GM18520 (cell line): Measurements from ENCODE around the gene CEP43.
A peak's percentile ranks its signal among the peaks of the same experiment; 100 is the strongest.

Experiments used
- ATAC-seq: cut with Tn5 transposase; IDR thresholded peaks from one replicate; pipeline ENCODE4 v1.9.1; 2021; ENCODE audit not compliant: unreplicated experiment

The CEP43 gene

DNA sequence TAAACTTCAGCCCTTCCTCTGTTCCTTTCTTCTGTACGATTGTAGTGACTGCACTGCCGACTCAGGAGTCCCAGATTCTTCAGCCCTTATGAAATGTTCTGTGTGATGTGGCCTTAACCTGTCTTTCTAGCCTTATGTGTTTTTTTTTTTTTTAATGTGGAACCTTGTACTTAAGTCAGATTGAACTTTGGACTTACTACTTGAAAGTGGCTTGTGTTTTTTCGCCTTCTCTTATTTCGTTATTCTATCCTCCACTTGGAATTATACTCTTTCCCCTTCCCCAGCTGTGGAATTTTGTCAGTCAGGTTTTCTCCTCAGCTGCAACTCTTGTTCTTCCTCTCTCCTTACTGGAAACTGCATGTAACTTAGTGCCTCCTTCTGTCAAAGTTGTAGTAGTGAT, 8.8 kb downstream of the CEP43 start:
- ATAC-seq, result no peak

DNA sequence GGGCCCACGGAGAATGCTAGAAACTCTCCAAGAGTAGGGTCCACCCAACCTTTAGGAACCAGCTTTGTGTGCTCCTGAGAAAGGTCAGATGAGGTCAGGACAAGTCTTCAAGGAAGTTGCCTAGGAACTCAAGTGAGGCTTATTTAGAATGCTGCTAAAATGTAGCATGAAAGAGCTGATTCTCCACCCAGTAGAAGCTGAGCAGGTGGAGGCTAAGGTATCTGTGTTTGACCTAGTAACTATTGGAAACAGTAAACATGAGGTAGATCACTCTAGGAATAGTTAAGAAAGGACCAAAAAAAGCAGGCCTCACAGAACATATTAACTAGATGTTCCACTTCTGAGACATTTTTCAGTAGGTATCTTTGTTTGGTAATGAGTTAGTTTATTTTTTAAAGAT, 13.9 kb downstream of the CEP43 start:
- ATAC-seq, result no peak

DNA sequence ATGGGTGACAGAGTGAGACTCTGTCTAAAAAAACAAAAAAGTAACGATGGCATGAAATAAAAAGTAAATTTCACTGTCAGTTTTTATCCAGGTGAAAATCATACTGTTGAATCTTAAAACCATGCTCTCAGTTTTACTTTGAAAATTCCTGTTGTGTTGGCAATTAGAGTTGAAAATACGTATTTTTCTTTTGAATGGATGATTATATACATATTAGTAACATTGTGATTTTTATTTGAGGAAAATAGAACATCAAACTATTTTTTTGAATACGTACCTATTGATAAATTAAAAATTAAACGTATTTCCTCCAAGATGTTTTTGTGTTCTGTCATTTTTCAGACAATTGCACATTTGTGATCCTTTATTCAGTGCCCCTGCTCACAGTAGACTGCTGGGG, 14.7 kb downstream of the CEP43 start:
- ATAC-seq, result no peak

DNA sequence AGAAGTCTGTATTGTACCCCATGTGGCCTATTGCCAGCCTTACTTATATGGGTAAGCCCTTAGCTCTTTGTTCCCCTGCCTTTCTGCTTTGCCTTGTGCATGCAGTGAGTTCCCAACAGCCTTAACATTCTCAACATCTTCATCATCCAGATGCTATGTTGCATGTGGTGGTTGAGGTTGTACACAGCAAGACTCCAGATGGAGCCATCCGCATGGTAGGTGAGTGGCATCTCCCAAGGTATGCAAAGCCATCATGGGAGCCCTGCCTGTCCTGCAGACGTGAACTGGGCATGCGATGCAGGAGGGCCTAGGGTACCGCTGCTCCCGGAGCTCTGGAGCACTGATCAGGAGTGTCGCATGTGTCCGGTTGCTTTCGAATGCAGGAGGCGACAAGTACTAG, 16.1 kb downstream of the CEP43 start:
- ATAC-seq, result no peak

DNA sequence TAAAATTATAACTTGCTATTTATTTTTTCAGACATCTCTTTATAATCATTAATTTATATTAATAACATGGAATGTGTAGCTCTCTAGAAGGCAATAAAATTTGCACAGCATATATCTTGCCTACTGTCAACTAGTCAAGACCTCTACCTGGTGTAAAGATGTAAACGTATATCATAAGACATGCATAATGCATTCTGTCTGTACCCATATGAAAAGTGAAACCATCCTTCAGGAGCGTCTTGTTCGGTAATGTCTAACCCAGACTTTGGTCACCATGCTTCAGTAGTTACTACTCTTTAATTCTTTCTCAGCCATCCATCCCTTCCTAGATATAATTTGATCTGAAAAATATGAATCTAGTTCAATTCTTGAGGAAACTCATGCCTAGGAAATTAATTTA, 21.0 kb downstream of the CEP43 start:
- peak; percentile 81 for ATAC-seq

DNA sequence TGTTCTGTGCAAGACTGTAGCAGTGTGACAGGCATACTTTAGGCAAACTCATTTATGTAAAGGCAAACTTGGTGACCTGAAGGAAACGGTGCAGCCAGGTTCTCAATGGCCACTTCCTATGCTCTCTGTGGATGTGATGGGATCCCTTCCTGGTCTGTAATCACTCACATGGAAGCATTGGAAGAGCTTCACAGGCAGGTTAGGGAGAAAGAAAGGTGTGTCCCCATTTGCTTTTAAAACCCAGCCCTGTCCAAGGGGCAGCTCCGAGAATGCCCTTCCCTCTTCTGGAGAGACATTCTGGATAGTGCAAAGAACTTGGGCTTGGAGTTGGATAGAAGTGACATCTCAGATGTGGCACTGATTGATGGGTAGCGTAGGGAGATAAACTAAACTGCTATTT, 28.1 kb downstream of the CEP43 start:
- ATAC-seq, result no peak

DNA sequence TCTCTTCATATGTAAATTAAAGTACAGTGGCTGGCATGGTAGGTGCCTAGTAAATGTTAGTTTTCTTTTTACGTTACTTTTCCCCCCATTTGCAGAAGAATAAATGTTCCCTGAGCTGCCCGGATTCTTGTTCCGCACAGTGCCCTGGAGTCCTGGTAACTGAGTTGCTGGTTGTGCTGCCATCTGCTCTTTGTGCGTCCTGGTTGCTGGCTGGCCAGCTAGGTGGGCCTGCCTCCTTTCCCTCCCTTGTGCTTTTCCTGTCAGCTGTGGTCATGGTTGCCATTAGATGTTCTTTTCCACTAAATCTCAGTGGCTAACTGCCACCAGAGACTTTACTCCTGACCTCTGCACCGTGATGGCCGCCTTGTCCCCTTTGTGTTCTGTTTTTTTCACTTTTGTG, 28.6 kb downstream of the CEP43 start:
- no peak for ATAC-seq

DNA sequence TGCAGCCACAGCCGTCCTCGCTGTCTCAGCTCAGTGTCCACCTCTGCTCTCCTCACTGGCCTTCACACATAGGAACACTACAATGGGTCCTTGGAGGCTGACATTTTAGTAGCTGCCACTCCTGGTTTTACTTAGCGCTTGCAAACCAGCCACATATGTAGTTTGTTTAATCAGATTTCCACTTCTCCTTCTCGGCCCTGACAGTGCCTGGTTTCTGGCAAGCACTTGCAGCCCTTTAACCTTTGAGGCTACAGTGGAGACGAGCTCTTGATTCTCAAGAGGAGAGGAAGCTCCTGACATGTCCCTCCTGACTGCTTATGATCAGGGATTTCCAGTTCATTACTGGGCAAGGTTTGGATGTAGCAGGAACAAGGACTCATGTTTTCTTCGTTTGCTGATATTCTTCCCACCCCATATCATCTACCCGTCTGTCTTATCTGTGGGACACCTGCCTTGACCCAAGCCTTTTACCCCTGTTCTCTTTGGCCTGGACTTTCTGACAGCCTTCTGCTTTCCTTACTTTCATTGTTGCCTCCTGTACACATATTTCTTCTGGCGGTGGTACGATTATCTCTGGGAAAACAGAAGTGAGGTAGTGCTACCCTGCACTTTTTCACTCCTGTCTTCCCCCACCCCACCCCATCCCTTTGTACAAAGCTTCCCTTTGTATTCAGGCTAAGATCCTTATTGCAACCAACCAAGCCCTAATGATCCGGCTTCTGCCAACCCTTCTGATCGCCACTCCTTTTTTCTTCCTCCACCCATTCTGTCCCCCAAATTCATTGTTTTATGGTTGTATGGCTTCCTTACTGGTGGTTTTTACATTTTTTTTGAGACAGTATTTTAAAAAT, 31.2 kb downstream of the CEP43 start:
- no peak for ATAC-seq

DNA sequence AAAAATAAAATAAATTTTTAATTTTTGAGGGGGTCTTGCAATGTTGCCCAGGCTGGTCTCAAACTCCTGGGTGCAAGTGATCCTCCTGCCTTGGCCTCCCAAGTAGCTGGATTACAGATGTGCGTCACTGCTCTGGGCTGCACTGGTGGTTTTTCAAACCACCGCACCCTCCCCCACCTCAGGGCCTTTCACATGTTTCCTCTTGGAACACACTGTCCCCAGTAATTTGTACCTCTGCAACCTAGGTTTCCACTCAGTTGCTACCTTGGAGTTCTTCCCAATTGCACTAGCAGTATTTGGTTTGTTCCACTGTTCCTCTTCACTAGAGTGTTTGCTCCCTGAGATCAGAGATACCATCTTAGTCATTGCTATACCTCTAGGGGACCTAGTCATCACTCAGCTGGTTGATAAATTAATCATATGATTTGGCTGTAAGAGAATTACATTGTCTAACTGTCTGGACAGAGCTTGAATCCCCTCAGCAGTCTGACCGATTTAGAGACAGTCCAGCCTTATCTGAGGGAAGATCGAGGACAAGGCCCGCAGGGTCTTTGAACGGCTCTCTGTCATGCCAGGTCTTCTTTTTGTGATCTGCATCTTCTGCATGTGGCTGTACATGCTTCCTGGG, 32.0 kb downstream of the CEP43 start:
- no peak for ATAC-seq

DNA sequence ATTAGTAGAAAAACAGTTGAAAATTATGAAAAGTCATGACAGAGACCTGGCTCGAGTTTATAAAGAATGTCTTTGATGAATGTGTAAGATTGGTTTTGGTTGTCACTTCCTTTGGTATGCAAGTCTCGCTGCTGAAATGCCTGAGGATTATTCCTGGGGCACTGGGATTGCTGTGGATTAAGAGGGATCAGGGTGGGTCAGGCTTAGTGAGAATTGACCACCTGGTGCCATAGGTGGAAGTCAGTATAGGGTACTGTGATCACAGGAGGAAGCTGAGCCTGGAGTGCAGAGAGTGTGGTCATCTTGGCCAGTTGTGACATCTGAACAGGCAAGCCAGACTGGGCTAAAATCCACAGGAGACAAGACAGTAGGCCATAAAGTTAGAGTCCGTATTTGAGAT, 34.9 kb downstream of the CEP43 start:
- no peak for ATAC-seq

DNA sequence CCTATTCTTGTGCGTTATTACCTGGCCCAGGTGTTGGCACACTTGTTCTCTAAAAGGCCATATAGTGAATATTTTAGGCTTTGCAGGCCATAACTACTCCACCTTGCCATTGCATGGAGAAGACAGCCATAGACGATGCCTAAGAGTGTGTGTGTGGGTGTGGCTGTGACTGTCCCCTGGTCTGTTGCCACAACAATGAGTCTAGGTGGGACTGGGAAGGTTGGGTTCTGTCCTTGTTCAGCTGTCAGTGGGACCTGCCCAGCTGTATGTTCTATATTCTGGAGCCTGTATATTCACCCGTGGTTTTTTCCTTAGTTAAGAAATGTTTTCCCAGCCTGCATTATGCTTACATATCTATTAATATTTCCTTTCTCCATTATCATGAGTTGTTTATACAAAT, 38.6 kb downstream of the CEP43 start:
- no peak for ATAC-seq

DNA sequence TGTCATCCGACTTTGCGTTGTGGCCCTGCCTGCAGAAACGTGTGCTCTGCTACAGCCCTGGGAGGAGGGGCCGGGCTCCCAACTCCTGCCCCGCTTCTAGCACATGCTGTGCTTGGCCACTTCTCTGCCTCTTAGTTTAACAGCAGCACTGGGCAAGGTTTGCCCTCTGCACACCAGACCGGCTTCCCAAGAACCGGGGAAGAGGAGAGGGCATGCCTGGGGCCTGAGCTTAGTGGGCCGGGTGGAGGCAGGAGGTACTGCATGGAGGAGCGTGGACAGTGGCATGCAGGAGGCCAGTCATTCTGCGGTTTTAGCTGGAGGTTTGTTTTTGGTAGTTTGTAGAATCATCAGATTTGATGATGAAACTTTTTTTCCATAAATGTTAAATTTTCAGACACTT, 45.5 kb downstream of the CEP43 start:
- no peak for ATAC-seq

DNA sequence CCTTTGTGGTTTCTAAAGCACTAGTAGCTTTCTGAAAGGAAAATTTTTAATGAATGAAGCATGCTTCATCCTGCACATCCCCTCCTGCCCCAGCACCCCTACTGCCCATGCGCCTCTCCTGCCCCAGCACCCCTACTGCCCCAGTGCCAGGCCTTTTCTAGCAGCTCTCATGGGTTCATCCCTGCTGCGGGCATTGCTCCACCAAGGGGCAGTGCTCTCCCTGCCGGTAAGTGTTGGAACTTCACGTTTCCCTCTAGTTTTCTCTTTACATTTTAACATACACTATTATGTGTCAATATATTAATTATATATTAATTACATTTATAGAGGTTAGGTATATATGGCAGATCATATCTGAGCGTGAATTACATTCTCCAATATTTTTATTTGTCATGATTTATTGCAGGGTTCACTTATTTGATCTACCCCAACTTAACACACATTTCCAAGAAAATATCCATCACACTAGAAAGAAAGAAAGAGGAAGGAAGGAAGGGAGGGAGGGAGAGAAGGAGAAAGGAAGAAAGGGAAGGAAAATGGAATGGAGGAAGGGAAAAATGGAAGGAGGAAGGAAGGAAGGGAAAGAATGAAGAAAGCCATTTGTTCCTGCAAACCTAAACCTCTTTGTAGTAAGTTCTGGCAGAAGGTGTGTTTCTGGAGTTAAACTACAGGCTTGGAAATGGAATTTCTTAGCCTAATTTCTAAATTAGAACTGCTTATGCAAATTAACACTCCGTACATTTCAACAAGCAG, 46.8 kb downstream of the CEP43 start:
- ATAC-seq, result no peak

DNA sequence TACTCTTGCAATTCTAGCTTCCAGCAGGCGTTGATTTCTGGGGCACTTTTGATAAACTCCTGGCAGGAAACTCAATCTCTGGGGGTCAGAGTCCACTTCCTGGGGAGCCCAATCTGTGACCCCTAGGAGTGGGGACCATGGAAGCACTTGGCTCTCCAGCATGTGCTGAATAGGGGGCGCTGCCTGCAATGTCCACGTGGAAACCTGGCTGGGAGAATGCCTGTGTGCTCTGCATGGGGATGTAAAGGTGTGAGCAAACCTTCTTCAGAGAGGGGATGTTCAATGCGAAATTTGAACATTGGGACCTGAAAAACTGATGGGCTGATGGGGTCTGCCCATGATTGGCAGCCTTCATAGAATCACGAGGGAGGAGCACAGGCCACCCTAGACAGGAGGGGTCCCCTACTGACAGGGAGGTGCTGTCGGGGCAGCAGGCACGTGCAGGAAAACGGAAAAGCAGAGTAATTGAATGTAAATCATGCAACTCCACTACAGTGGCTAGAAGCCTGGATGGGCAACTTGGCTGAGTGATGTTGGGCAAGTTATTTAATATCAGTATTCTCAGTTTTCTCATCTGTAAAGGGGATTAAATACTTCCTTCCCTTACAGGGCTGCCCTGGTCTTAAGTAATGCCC, 47.8 kb downstream of the CEP43 start:
- ATAC-seq, result no peak

DNA sequence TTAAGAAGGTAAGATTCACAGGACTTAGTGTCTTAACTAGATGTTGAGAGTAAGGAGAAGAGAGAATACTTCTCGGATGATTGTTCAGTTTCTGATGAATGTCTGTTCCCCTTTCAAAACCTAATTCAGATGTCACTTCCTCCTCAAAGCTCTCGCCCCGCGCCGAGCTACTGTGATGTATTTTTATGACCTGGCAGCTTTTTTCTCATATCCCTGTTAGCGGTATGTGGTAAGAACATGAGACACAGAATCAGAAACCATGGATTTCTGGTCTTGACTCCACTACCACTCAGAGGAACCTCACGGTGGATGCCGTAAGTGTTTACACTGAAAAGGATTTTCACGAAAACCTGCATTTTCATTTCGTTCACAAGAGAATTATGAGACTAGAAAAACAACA, 48.4 kb downstream of the CEP43 start:
- peak; percentile 75 for ATAC-seq
